ENCODE results near the gene DISP3.
A peak's percentile ranks its signal among the peaks of the same experiment; 100 is the strongest.

Gene DISP3

GRCh38 chr1:11443961-11444658 lies 34.8 kb upstream of the DISP3 start:
- Histone ChIP-seq H3K36me3 (ENCODE audit: low read depth) (no peaks in the 10 kb centered on the region), H3K4me1 (ENCODE audit: insufficient read depth, poor library complexity, severe bottlenecking) (no peaks in the 10 kb centered on the region), H3K9me3 (ENCODE audit: severe bottlenecking) (no peaks in the 10 kb centered on the region), H3K4me3 (ENCODE audit: severe bottlenecking) (no peak overlapping the region), H3K27me3 (ENCODE audit: insufficient read depth, poor library complexity, severe bottlenecking) (peaks cover 13% of the 10 kb centered on the region), H3K27ac (ENCODE audit: poor library complexity, severe bottlenecking) (no peak overlapping the region)
- ATAC-seq (ENCODE audit: low read depth) (no peak), DNase-seq (ENCODE audit: low spot score) (no peak)
- no peak for TF ChIP-seq CTCF (IDR thresholded peaks at IDR 0.05; ENCODE audit: poor library complexity, severe bottlenecking)

DNA sequence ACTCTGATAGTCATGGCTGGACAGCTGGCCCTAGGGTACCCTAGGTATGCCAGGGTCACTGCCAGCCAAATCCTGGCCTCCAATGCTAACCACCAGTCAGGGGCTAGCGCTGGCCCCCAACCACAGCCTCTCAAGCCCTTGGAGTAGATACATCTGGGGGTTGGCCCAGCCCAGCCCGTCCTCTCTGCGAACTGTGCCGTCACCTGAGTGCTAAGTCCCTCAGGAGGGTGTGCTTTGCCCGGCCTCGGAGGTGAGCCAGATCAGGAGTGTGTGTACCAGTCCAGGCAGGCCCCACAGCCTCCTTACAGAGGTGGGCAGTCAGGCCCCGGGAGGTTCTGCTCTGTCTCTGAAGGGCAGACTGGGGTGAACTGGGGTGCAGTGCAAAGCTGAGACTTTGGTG lies 34.0 kb upstream of the DISP3 start:
- ATAC-seq (ENCODE audit: low read depth) (0 out of 3 replicates have a peak, but pooled peaks have one; percentile 31), DNase-seq (ENCODE audit: low spot score) (no peak)

DNA sequence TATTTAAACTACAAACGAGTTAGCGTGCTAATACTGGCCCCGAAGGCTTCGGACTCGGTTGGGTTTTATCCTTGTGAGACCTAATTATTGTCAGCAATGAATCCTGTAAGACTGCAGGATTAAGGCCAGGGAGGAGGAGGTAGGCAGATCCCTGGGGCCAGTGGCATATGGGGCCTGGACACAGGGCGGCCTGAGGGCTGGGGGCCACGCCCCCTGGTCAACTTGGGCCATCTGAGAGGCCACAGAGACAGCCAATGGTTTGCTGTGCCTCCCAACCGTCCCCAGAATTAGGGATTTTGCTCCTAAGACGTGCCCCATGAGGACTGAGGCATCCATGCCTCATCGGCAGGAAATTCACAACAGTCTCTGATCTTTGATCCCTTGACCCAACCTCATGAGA lies 31.1 kb upstream of the DISP3 start:
- DNase-seq (ENCODE audit: low spot score): no peak
- no peak for TF ChIP-seq CTCF (IDR thresholded peaks at IDR 0.05; ENCODE audit: poor library complexity, severe bottlenecking)
- Histone ChIP-seq H3K27ac (ENCODE audit: poor library complexity, severe bottlenecking) (no peak overlapping the region), H3K4me3 (ENCODE audit: severe bottlenecking) (no peak overlapping the region), H3K36me3 (ENCODE audit: low read depth) (no peaks in the 10 kb centered on the region), H3K9me3 (ENCODE audit: severe bottlenecking) (no peaks in the 10 kb centered on the region), H3K4me1 (ENCODE audit: insufficient read depth, poor library complexity, severe bottlenecking) (no peaks in the 10 kb centered on the region), H3K27me3 (ENCODE audit: insufficient read depth, poor library complexity, severe bottlenecking) (peaks cover 5% of the 10 kb centered on the region)
- no peak for ATAC-seq (ENCODE audit: low read depth)

More for the DNA sequence above, 34.0 kb upstream of the DISP3 start:
- no peak for TF ChIP-seq CTCF (IDR thresholded peaks at IDR 0.05; ENCODE audit: poor library complexity, severe bottlenecking)
- no peaks in the 10 kb centered on the region for H3K9me3 ChIP-seq (ENCODE audit: severe bottlenecking)
- H3K4me1 ChIP-seq (ENCODE audit: insufficient read depth, poor library complexity, severe bottlenecking): no peaks in the 10 kb centered on the region
- H3K36me3 ChIP-seq (ENCODE audit: low read depth): no peaks in the 10 kb centered on the region
- H3K4me3 ChIP-seq (ENCODE audit: severe bottlenecking): no peak overlapping the region
- no peak overlapping the region for H3K27ac ChIP-seq (ENCODE audit: poor library complexity, severe bottlenecking)
- H3K27me3 ChIP-seq (ENCODE audit: insufficient read depth, poor library complexity, severe bottlenecking): peaks cover 13% of the 10 kb centered on the region

DNA sequence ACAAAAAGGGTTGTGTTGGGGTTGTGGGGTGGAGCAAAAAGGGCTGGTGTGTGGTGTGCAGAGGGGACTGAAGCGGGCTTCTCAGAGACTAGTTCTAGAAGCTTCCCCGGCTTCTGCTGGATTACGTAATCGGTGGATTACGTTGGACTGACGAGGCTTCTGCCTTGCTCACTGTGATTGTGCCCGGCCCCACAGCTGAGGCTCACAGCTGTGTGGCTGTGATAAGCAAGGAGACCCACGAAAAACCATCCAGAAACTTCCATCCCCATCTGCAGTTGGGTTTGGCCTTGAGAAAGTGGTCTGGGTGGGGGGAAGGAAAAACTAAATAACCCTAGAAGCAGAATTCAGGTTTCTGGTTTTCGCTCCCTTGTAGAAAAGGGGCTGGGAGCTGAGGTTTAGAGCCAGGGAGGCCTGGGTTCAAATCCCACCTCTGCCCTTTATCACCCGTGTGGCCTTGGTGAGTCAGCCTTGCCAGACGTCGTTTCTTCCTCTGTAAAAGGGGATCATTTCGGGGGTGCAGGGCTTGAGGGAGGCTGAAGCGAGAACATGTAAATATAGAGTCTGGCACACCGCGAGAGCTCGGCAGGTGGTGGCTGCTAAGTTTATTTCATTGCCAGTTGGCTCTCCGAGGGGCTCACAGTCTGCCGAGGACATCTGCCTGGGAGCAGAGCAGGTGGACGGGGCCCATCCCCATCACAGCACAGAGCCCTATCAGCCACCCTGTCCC lies 30.4 kb upstream of the DISP3 start:
- Histone ChIP-seq H3K9me3 (ENCODE audit: severe bottlenecking) (no peaks in the 10 kb centered on the region), H3K27me3 (ENCODE audit: insufficient read depth, poor library complexity, severe bottlenecking) (peaks cover 5% of the 10 kb centered on the region), H3K36me3 (ENCODE audit: low read depth) (no peaks in the 10 kb centered on the region), H3K27ac (ENCODE audit: poor library complexity, severe bottlenecking) (no peak overlapping the region), H3K4me1 (ENCODE audit: insufficient read depth, poor library complexity, severe bottlenecking) (no peaks in the 10 kb centered on the region), H3K4me3 (ENCODE audit: severe bottlenecking) (no peak overlapping the region)
- ATAC-seq (ENCODE audit: low read depth) (no peak), DNase-seq (ENCODE audit: low spot score) (no peak)
- no peak for TF ChIP-seq CTCF (IDR thresholded peaks at IDR 0.05; ENCODE audit: poor library complexity, severe bottlenecking)

- no peak for DNase-seq (ENCODE audit: low spot score)
- Histone ChIP-seq H3K9me3 (ENCODE audit: severe bottlenecking) (no peaks in the 10 kb centered on the region), H3K27ac (ENCODE audit: poor library complexity, severe bottlenecking) (no peak overlapping the region), H3K36me3 (ENCODE audit: low read depth) (no peaks in the 10 kb centered on the region), H3K4me3 (ENCODE audit: severe bottlenecking) (no peak overlapping the region), H3K4me1 (ENCODE audit: insufficient read depth, poor library complexity, severe bottlenecking) (no peaks in the 10 kb centered on the region), H3K27me3 (ENCODE audit: insufficient read depth, poor library complexity, severe bottlenecking) (peaks cover 6% of the 10 kb centered on the region)
- no peak for TF ChIP-seq CTCF (IDR thresholded peaks at IDR 0.05; ENCODE audit: poor library complexity, severe bottlenecking)
- no peak for ATAC-seq (ENCODE audit: low read depth)
Observed at GRCh38 chr1:11449100-11449403, 29.9 kb upstream of the DISP3 start.
